NCI-H226 (cell line): ENCODE measurements around the gene NHLRC4.

Source experiments
- DNase-seq: peaks from one replicate; pipeline ENCODE4 v3.0.0-alpha.2; 2015

NHLRC4 gene

GRCh38 chr16:554640-555365 is 12.0 kb upstream of the NHLRC4 start:
- no peak for DNase-seq

- DNase-seq: no peak
Observed at GRCh38 chr16:555528-556473, 11.0 kb upstream of the NHLRC4 start.

GRCh38 chr16:556474-557173 is 10.2 kb upstream of the NHLRC4 start:
- no peak for DNase-seq

GRCh38 chr16:557463-558297 is 9.1 kb upstream of the NHLRC4 start:
- no peak for DNase-seq

GRCh38 chr16:558298-559020 is 8.3 kb upstream of the NHLRC4 start:
- DNase-seq: no peak

GRCh38 chr16:559021-559380 is 7.8 kb upstream of the NHLRC4 start:
- DNase-seq: no peak

- no peak for DNase-seq
Observed at GRCh38 chr16:559411-560203, 7.2 kb upstream of the NHLRC4 start.

- DNase-seq: no peak
Observed at GRCh38 chr16:560204-560700, 6.6 kb upstream of the NHLRC4 start, which contains the start of gene PRR35. TSS of gene PRR35 (plus strand) at chr16:560394. CDS start at chr16:563295, 2,901 bp downstream.

- no peak for DNase-seq
Observed at GRCh38 chr16:560701-561412, 5.9 kb upstream of the NHLRC4 start.

GRCh38 chr16:561413-561794 is 5.4 kb upstream of the NHLRC4 start:
- no peak for DNase-seq

GRCh38 chr16:561957-562938 is 4.6 kb upstream of the NHLRC4 start:
- no peak for DNase-seq

GRCh38 chr16:563072-563644 is 3.6 kb upstream of the NHLRC4 start:
- DNase-seq: no peak

- no peak for DNase-seq
Observed at GRCh38 chr16:564690-565418, 2.0 kb upstream of the NHLRC4 start.

GRCh38 chr16:565419-566330 is 1.1 kb upstream of the NHLRC4 start:
- peak; percentile 55 for DNase-seq

GRCh38 chr16:567373-568256 is 810 bp downstream of the NHLRC4 start:
- DNase-seq: no peak
